Lung (tissue), 12 donors: ENCODE data around the gene DDX42. TPM values are rescaled to one million over a fixed set of nuclear protein-coding genes. Genes with fewer than 3 reads are reported as not detected.

Source experiments
- ATAC-seq: fragments of 200-7000 bp; cut with Tn5 transposase; one replicate; pipeline ENCODE4 v1.9.1; 2020; ENCODE audit warnings: moderate number of reproducible peaks; ENCODE audit not compliant: insufficient read depth, low FRiP score
- DNase-seq, 3 donors: peaks; one replicate each; pipeline ENCODE4 v3.0.0-alpha.2; 2013 to 2017
- H3K27ac ChIP-seq, 2 donors: one replicate each; pipeline ENCODE4 v1.5.1; 2013; ENCODE audit warnings: mild to moderate bottlenecking in 2 of 2, moderate library complexity in 2 of 2, control low read depth in 1 of 2, inconsistent platforms in 1 of 2, low read depth in 1 of 2, low read length in 1 of 2
- H3K27me3 ChIP-seq, 3 donors: one replicate each; pipeline ENCODE4 v1.5.1; 2013; ENCODE audit warnings: low read length in 2 of 3; ENCODE audit not compliant: control insufficient read depth in 3 of 3, insufficient read depth in 3 of 3
- H3K36me3 ChIP-seq, 4 donors: one replicate each; pipeline ENCODE4 v1.5.1; 2013; ENCODE audit warnings: low read length in 4 of 4, mild to moderate bottlenecking in 1 of 4, moderate library complexity in 1 of 4; ENCODE audit not compliant: control insufficient read depth in 4 of 4, insufficient read depth in 4 of 4
- H3K4me1 ChIP-seq, 5 donors: one replicate each; pipeline ENCODE4 v1.5.1; 2013; ENCODE audit warnings: low read length in 5 of 5, mild to moderate bottlenecking in 2 of 5, moderate library complexity in 1 of 5; ENCODE audit not compliant: control insufficient read depth in 5 of 5, insufficient read depth in 5 of 5
- H3K4me3 ChIP-seq: one replicate; pipeline ENCODE4 v1.5.1; 2013; ENCODE audit warnings: mild to moderate bottlenecking, control low read depth, moderate library complexity
- H3K9ac ChIP-seq, 2 donors: one replicate each; pipeline ENCODE4 v1.5.1; 2013; ENCODE audit warnings: low read length in 2 of 2, control low read depth in 1 of 2; ENCODE audit not compliant: insufficient read depth in 1 of 2
- H3K9me3 ChIP-seq, 4 donors: one replicate each; pipeline ENCODE4 v1.5.1; 2013; ENCODE audit warnings: low read length in 3 of 4, mild to moderate bottlenecking in 1 of 4, moderate library complexity in 1 of 4; ENCODE audit not compliant: control insufficient read depth in 4 of 4, insufficient read depth in 3 of 4
- CTCF ChIP-seq: IDR thresholded peaks from 2 replicates; pipeline ENCODE4 v1.5.1; 2012; ENCODE audit warnings: mild to moderate bottlenecking; ENCODE audit errors: control extremely low read depth, extremely low read depth
- WGBS, 2 donors: extraction: QIAGEN DNeasy Blood & Tissue Kit; methylation state at CpG; one replicate each; pipeline ENCODE4 v1.1.7; 2013; 5-methylcytosine and 5-hydroxymethylcytosine counted together
- polyA plus RNA-seq, 2 donors: library from polyadenylated mRNA; stranded (reverse); fragments of 200-250 nt; gene quantifications; one replicate each; pipeline ENCODE4 v1.2.1, GENCODE V29; 2013
- total RNA-seq, 2 donors: library from RNA; depleted of rRNA in 1 of 2; stranded (reverse); fragments of >200 nt in 1 of 2; gene quantifications; one replicate each; pipeline ENCODE4 v1.2.1, GENCODE V29; 2014 to 2021
- donor health status: control.
- donor health status: control.
- donor health status: Bipolar disorder and iron deficiency.
- donor health status: healthy.
- donor health status: DM: yes; HTN: yes; CAD: no.

Gene DDX42
- total and polyA plus RNA-seq, 4 donors, result 47.8 to 153 (median 75.9) TPM

GRCh38 chr17:63780507-63780906, 6.5 kb downstream of the DDX42 start:
- WGBS, 2 donors, result 86 to 100% methylated on average over 1 of the region's 1 CpG
- no peak for TF ChIP-seq CTCF
- Histone ChIP-seq H3K27me3 (no peaks in the 10 kb centered on the region), H3K4me1 (peaks cover 0 to 9% (median 6%) of the 10 kb centered on the region in 5 donors), H3K27ac (no peak overlapping the region), H3K9me3 (no peaks in the 10 kb centered on the region), H3K4me3 (no peak overlapping the region), H3K9ac (no peak overlapping the region), H3K36me3 (peaks cover 1 to 25% (median 10%) of the 10 kb centered on the region in 4 donors)
- no peak for ATAC-seq
- DNase-seq, result no peak

- WGBS, 2 donors, result 96 to 97% methylated on average over 4 of the region's 4 CpGs
- ATAC-seq, result no peak
- Histone ChIP-seq H3K4me3 (no peak overlapping the region), H3K27ac (no peak overlapping the region), H3K9me3 (no peaks in the 10 kb centered on the region), H3K27me3 (no peaks in the 10 kb centered on the region), H3K4me1 (peaks cover 0 to 6% (median 5%) of the 10 kb centered on the region in 5 donors), H3K36me3 (peaks cover 1 to 24% (median 9%) of the 10 kb centered on the region in 4 donors), H3K9ac (no peak overlapping the region)
- no peak for DNase-seq
- TF ChIP-seq CTCF, result no peak
These were observed 7.0 kb downstream of the DDX42 start for GRCh38 chr17:63780928-63781327.

- no peak overlapping the region for H3K9ac ChIP-seq
- H3K4me3 ChIP-seq, result no peak overlapping the region
- 86 to 91% methylated on average over 6 of the region's 6 CpGs for WGBS, 2 donors
- no peaks in the 10 kb centered on the region for H3K27me3 ChIP-seq
- no peak for TF ChIP-seq CTCF
- no peak overlapping the region for H3K27ac ChIP-seq
- H3K4me1 ChIP-seq, result peaks cover 0 to 3% (median 0%) of the 10 kb centered on the region in 5 donors
- H3K36me3 ChIP-seq, result peaks cover 8 to 26% (median 12%) of the 10 kb centered on the region in 4 donors
- ATAC-seq (no peak), DNase-seq (no peak)
- no peaks in the 10 kb centered on the region for H3K9me3 ChIP-seq
These were observed 9.6 kb downstream of the DDX42 start for GRCh38 chr17:63783522-63783921.

- H3K36me3 ChIP-seq, result peaks cover 11 to 24% (median 14%) of the 10 kb centered on the region in 4 donors
- DNase-seq, result no peak
- no peak for TF ChIP-seq CTCF
- H3K4me1 ChIP-seq, result peaks cover 0 to 1% (median 0%) of the 10 kb centered on the region in 5 donors
- ATAC-seq, result no peak
- H3K9me3 ChIP-seq, result no peaks in the 10 kb centered on the region
- H3K9ac ChIP-seq, result no peak overlapping the region
- no peak overlapping the region for H3K27ac ChIP-seq
- H3K4me3 ChIP-seq, result no peak overlapping the region
- H3K27me3 ChIP-seq, result no peaks in the 10 kb centered on the region
- 100% methylated on average over 1 of the region's 1 CpG for WGBS, 2 donors
These were observed 11.6 kb downstream of the DDX42 start for GRCh38 chr17:63785556-63785955.
